PFSK-1 (cell line): Measurements from ENCODE around the gene SLC32A1.

ENCODE experiments used
- FOXP2 ChIP-seq: optimal IDR thresholded peaks from 2 replicates; pipeline ENCODE3; 2011; ENCODE audit warnings: borderline replicate concordance, control low read depth, inconsistent platforms; ENCODE audit not compliant: insufficient read depth; ENCODE audit errors: extremely low read length, extremely low read depth
- POLR2AphosphoS5 ChIP-seq: IDR thresholded peaks from 2 replicates; pipeline ENCODE4 v1.6.1; 2012; ENCODE audit warnings: low read depth, mild to moderate bottlenecking, control low read depth, low read length, moderate library complexity
- REST ChIP-seq, 2 experiments: IDR thresholded peaks; 2 replicates each; pipeline versions ENCODE4 v1.6.1 to v1.8.0; 2011 to 2012; ENCODE audit warnings: low read depth in 2 of 2, low read length in 2 of 2, control low read depth in 1 of 2, inconsistent platforms in 1 of 2, mild to moderate bottlenecking in 1 of 2, moderate library complexity in 1 of 2; ENCODE audit not compliant: insufficient read depth in 1 of 2
- SIN3A ChIP-seq: IDR thresholded peaks from 2 replicates; pipeline ENCODE4 v1.6.1; 2012; ENCODE audit warnings: mild to moderate bottlenecking, low read length, moderate library complexity, borderline replicate concordance; ENCODE audit not compliant: insufficient read depth
- TAF1 ChIP-seq: IDR thresholded peaks from 2 replicates; pipeline ENCODE4 v1.6.1; 2012; ENCODE audit warnings: low read length, control low read depth, borderline replicate concordance; ENCODE audit not compliant: insufficient read depth

The SLC32A1 gene

GRCh38 chr20:38726804-38727606, 2.7 kb downstream of the SLC32A1 start:
- TF ChIP-seq SIN3A, result no peak
- TF ChIP-seq FOXP2, result no peak
- TF ChIP-seq REST (IDR thresholded peaks at IDR 0.05; ENCODE audit: insufficient read depth in 1 of 2, low read depth in 2 of 2, low read length in 2 of 2), result no peak
- TF ChIP-seq TAF1, result no peak
- TF ChIP-seq POLR2AphosphoS5, result no peak

- TF ChIP-seq POLR2AphosphoS5, result no peak
- TF ChIP-seq SIN3A, result no peak
- TF ChIP-seq TAF1, result no peak
- TF ChIP-seq REST (IDR thresholded peaks at IDR 0.05; ENCODE audit: insufficient read depth in 1 of 2, low read depth in 2 of 2, low read length in 2 of 2), result no peak
- TF ChIP-seq FOXP2, result no peak
Observed at GRCh38 chr20:38727607-38728190, 3.4 kb downstream of the SLC32A1 start.

GRCh38 chr20:38728191-38728781, 4.0 kb downstream of the SLC32A1 start:
- no peak for TF ChIP-seq REST (IDR thresholded peaks at IDR 0.05; ENCODE audit: insufficient read depth in 1 of 2, low read depth in 2 of 2, low read length in 2 of 2)
- no peak for TF ChIP-seq FOXP2
- TF ChIP-seq POLR2AphosphoS5, result no peak
- TF ChIP-seq TAF1, result no peak
- TF ChIP-seq SIN3A, result no peak

- TF ChIP-seq TAF1, result no peak
- TF ChIP-seq REST (IDR thresholded peaks at IDR 0.05; ENCODE audit: insufficient read depth in 1 of 2, low read depth in 2 of 2, low read length in 2 of 2), result no peak
- TF ChIP-seq SIN3A, result no peak
- no peak for TF ChIP-seq FOXP2
- TF ChIP-seq POLR2AphosphoS5, result no peak
Observed at GRCh38 chr20:38728911-38729642, 4.8 kb downstream of the SLC32A1 start.
